ENCODE data around the gene LPP. TPM values are rescaled to one million over a fixed set of nuclear protein-coding genes. Genes with fewer than 3 reads are reported as not detected.

Gene LPP
- total RNA-seq, 1 donor from 2014 or later = 222 TPM

DNA sequence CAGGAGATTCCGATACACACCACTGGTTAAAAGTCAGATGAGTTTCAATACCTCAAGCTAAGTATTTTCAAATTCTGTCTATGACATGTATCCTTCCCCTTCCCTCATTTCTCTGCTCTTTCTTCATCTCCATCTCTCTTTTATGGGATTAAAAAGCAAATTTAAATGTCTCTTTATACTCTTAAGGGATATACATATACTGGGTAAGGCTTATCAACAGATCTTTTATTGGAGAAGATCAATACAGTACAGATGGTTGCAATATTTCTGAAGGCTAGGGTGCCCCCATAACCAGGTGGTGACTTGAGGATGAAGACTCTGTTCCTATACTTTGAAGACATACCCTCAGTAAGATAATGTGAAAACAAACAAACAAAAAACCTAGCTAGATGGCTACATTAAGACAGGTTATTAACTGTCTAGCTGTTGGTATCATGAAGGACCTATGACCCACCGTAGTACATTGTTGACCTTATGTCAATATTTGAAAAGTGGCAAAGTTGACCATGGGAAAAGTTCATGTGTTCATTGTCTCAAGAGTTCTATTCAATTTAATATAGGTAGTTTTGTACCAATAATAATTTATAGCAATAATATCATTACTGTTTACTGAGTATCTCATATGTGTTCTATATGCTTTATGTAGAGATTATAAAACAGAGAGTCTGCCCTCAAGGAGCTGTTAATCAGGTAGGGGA, 319.8 kb downstream of the LPP start:
- Histone ChIP-seq H3K9me3 (ENCODE audit: insufficient read depth, low read depth, low read length) (no peaks in the 10 kb centered on the region), H3K4me3 (ENCODE audit: insufficient read depth, low read depth, low read length) (no peak overlapping the region), H3K27ac (ENCODE audit: low read depth, low read length) (no peak overlapping the region), H3K4me1 (ENCODE audit: insufficient read depth, low read length) (peaks cover 24% of the 10 kb centered on the region), H3K79me2 (ENCODE audit: insufficient read depth, low read length) (peaks cover 86% of the 10 kb centered on the region), H2AFZ (ENCODE audit: low read depth, low read length) (no peak overlapping the region), H4K20me1 (ENCODE audit: insufficient read depth, low read length) (peaks cover 48% of the 10 kb centered on the region), H3K27me3 (ENCODE audit: insufficient read depth, low read length) (no peaks in the 10 kb centered on the region), H3K4me2 (ENCODE audit: low read length) (no peak overlapping the region), H3K9ac (ENCODE audit: low read length) (no peak overlapping the region), H3K36me3 (ENCODE audit: insufficient read depth, low read length) (peaks cover 4% of the 10 kb centered on the region)
- no peak for FAIRE-seq
- Mint-ChIP-seq H3K9me3 (ENCODE audit: unreplicated experiment) (peaks cover 3% of the 10 kb centered on the region), H3K27me3 (ENCODE audit: low read depth, unreplicated experiment) (no peaks in the 10 kb centered on the region), H3K4me1 (ENCODE audit: low read depth, unreplicated experiment) (peaks cover 25% of the 10 kb centered on the region), H3K4me3 (ENCODE audit: unreplicated experiment) (no peak overlapping the region), H3K27ac (ENCODE audit: unreplicated experiment) (no peak overlapping the region), H3K36me3 (ENCODE audit: low read depth, unreplicated experiment) (peaks cover 19% of the 10 kb centered on the region)
- no peak for TF ChIP-seq EZH2 (IDR thresholded peaks at IDR 0.05; ENCODE audit: insufficient read depth, low read length)
- TF ChIP-seq, protein P1, sequence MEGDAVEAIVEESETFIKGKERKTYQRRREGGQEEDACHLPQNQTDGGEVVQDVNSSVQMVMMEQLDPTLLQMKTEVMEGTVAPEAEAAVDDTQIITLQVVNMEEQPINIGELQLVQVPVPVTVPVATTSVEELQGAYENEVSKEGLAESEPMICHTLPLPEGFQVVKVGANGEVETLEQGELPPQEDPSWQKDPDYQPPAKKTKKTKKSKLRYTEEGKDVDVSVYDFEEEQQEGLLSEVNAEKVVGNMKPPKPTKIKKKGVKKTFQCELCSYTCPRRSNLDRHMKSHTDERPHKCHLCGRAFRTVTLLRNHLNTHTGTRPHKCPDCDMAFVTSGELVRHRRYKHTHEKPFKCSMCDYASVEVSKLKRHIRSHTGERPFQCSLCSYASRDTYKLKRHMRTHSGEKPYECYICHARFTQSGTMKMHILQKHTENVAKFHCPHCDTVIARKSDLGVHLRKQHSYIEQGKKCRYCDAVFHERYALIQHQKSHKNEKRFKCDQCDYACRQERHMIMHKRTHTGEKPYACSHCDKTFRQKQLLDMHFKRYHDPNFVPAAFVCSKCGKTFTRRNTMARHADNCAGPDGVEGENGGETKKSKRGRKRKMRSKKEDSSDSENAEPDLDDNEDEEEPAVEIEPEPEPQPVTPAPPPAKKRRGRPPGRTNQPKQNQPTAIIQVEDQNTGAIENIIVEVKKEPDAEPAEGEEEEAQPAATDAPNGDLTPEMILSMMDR (IDR thresholded peaks at IDR 0.05; ENCODE audit: insufficient read depth, low read depth, low read length) = no peak
- no peak for DNase-seq (ENCODE audit: low read depth)

DNA sequence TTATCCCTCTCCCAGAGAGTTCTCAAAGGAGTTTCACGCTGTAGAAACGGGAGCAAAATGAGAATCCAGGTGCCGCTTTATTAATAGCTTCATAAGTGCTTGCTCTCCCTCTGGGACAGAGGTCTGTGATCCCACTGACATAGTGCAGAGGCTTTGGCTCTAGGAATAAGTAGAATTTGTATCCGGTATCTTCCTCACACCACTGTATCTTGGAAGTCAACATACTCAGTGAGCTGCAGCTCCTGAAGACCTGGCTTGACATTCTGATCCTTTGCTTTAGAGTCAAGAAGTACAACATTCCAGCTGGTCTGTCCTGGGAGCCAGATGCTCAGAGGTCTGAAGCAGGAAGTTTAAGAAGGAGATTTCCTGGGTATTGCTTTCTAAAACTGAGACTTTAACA, 323.0 kb downstream of the LPP start:
- Histone ChIP-seq H3K9me3 (ENCODE audit: insufficient read depth, low read depth, low read length) (no peaks in the 10 kb centered on the region), H2AFZ (ENCODE audit: low read depth, low read length) (no peak overlapping the region), H3K9ac (ENCODE audit: low read length) (no peak overlapping the region), H3K4me1 (ENCODE audit: insufficient read depth, low read length) (peaks cover 12% of the 10 kb centered on the region), H3K27ac (ENCODE audit: low read depth, low read length) (no peak overlapping the region), H3K4me3 (ENCODE audit: insufficient read depth, low read depth, low read length) (no peak overlapping the region), H3K4me2 (ENCODE audit: low read length) (no peak overlapping the region), H4K20me1 (ENCODE audit: insufficient read depth, low read length) (peaks cover 48% of the 10 kb centered on the region), H3K27me3 (ENCODE audit: insufficient read depth, low read length) (no peaks in the 10 kb centered on the region), H3K36me3 (ENCODE audit: insufficient read depth, low read length) (no peaks in the 10 kb centered on the region), H3K79me2 (ENCODE audit: insufficient read depth, low read length) (peaks cover 86% of the 10 kb centered on the region)
- Mint-ChIP-seq H3K27me3 (ENCODE audit: low read depth, unreplicated experiment) (no peaks in the 10 kb centered on the region), H3K27ac (ENCODE audit: unreplicated experiment) (no peak overlapping the region), H3K4me3 (ENCODE audit: unreplicated experiment) (no peak overlapping the region), H3K36me3 (ENCODE audit: low read depth, unreplicated experiment) (peaks cover 8% of the 10 kb centered on the region), H3K9me3 (ENCODE audit: unreplicated experiment) (peaks cover 2% of the 10 kb centered on the region), H3K4me1 (ENCODE audit: low read depth, unreplicated experiment) (peaks cover 36% of the 10 kb centered on the region)
- DNase-seq (ENCODE audit: low read depth) (no peak), FAIRE-seq (no peak)
- no peak for TF ChIP-seq EZH2 (IDR thresholded peaks at IDR 0.05; ENCODE audit: insufficient read depth, low read length)
- TF ChIP-seq, protein P1 (IDR thresholded peaks at IDR 0.05; ENCODE audit: insufficient read depth, low read depth, low read length) = no peak

DNA sequence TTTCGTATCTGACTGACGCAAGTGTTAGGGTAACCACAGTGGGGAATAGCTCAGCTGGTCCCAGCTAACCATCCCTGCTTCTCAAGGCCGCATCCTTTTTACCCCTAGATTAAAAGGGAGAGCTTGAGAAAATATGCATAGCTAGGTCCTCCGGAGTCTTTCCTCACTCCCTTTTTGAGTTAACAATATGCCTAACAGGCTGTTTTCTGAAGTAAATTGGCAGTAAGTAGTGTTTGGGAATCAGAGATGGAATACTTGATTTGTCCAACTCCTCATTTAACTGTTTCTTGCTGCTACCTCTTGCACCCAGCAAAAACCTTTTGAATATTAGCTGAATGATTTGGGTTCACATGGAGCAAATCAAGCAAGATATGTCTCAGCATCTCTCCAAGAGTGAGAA, 326.1 kb downstream of the LPP start:
- FAIRE-seq = no peak
- H2AFZ ChIP-seq (ENCODE audit: low read depth, low read length) = no peak overlapping the region
- H3K4me3 Mint-ChIP-seq (ENCODE audit: unreplicated experiment) = no peak overlapping the region
- no peak overlapping the region for H3K4me2 ChIP-seq (ENCODE audit: low read length)
- TF ChIP-seq, protein P1 (IDR thresholded peaks at IDR 0.05; ENCODE audit: insufficient read depth, low read depth, low read length) = no peak
- no peak for TF ChIP-seq EZH2 (IDR thresholded peaks at IDR 0.05; ENCODE audit: insufficient read depth, low read length)
- no peaks in the 10 kb centered on the region for H3K27me3 Mint-ChIP-seq (ENCODE audit: low read depth, unreplicated experiment)
- DNase-seq (ENCODE audit: low read depth) = no peak
- peaks cover 46% of the 10 kb centered on the region for H3K4me1 Mint-ChIP-seq (ENCODE audit: low read depth, unreplicated experiment)
- no peak overlapping the region for H3K27ac ChIP-seq (ENCODE audit: low read depth, low read length)
- no peaks in the 10 kb centered on the region for H3K9me3 ChIP-seq (ENCODE audit: insufficient read depth, low read depth, low read length)
- H3K36me3 ChIP-seq (ENCODE audit: insufficient read depth, low read length) = peaks cover 5% of the 10 kb centered on the region
- H3K27ac Mint-ChIP-seq (ENCODE audit: unreplicated experiment) = no peak overlapping the region
- no peaks in the 10 kb centered on the region for H3K27me3 ChIP-seq (ENCODE audit: insufficient read depth, low read length)
- H3K9me3 Mint-ChIP-seq (ENCODE audit: unreplicated experiment) = no peaks in the 10 kb centered on the region
- H3K9ac ChIP-seq (ENCODE audit: low read length) = no peak overlapping the region
- no peak overlapping the region for H3K4me3 ChIP-seq (ENCODE audit: insufficient read depth, low read depth, low read length)
- H3K79me2 ChIP-seq (ENCODE audit: insufficient read depth, low read length) = peaks cover 82% of the 10 kb centered on the region
- H3K4me1 ChIP-seq (ENCODE audit: insufficient read depth, low read length) = peaks cover 4% of the 10 kb centered on the region
- peaks cover 39% of the 10 kb centered on the region for H4K20me1 ChIP-seq (ENCODE audit: insufficient read depth, low read length)
- peaks cover 9% of the 10 kb centered on the region for H3K36me3 Mint-ChIP-seq (ENCODE audit: low read depth, unreplicated experiment)
